Bronchial epithelial cell (primary cell): ENCODE results near the gene SLC51A. TPM values are rescaled to one million over a fixed set of nuclear protein-coding genes. Genes with fewer than 3 reads are reported as not detected.

Experiments
- DNase-seq: peaks from one replicate; pipeline ENCODE4 v3.0.0-alpha.2; 2010; ENCODE audit warnings: low read depth
- FAIRE-seq: peaks from 2 replicates; lab custom pipeline; 2011; peaks lifted over from hg19 to GRCh38; lab: Jason Lieb, UNC
- H3K27me3 ChIP-seq: 2 replicates; pipeline ENCODE4 v1.5.1; 2011; ENCODE audit warnings: low read length; ENCODE audit not compliant: control insufficient read depth, insufficient read depth
- H3K36me3 ChIP-seq: 2 replicates; pipeline ENCODE4 v1.5.1; 2011; ENCODE audit warnings: low read length; ENCODE audit not compliant: control insufficient read depth, insufficient read depth
- H3K4me3 ChIP-seq: 2 replicates; pipeline ENCODE4 v1.5.1; 2011; ENCODE audit warnings: mild to moderate bottlenecking, low read depth, low read length, control low read depth
- CTCF ChIP-seq: IDR thresholded peaks from 2 replicates; pipeline ENCODE4 v1.5.1; 2011; ENCODE audit warnings: mild to moderate bottlenecking, moderate library complexity, low read length, control low read depth, inconsistent platforms; ENCODE audit not compliant: insufficient read depth, severe bottlenecking
- total RNA-seq: library from RNA; depleted of rRNA; stranded (reverse); fragments of >200 nt; gene quantifications from 2 replicates; pipeline ENCODE4 v1.2.1, GENCODE V29; 2014

The SLC51A gene
- total RNA-seq, 1 donor from 2014 or later: not detected

- TF ChIP-seq CTCF: no peak
- no peaks in the 10 kb centered on the region for H3K27me3 ChIP-seq
- peak; percentile 28 for DNase-seq
- FAIRE-seq: no peak
- H3K4me3 ChIP-seq: no peak overlapping the region
- H3K36me3 ChIP-seq: peaks cover 18% of the 10 kb centered on the region
These were observed 58.3 kb downstream of the SLC51A start for GRCh38 chr3:196274585-196274984.

GRCh38 chr3:196275126-196275525 is 58.8 kb downstream of the SLC51A start:
- no peak for DNase-seq
- TF ChIP-seq CTCF: no peak
- no peak for FAIRE-seq

GRCh38 chr3:196280689-196281440 is 64.5 kb downstream of the SLC51A start:
- FAIRE-seq: no peak
- TF ChIP-seq CTCF: no peak
- Histone ChIP-seq H3K36me3 (peaks cover 1% of the 10 kb centered on the region), H3K27me3 (no peaks in the 10 kb centered on the region), H3K4me3 (no peak overlapping the region)
- no peak for DNase-seq

More at GRCh38 chr3:196275126-196275525, 58.8 kb downstream of the SLC51A start:
- Histone ChIP-seq H3K27me3 (no peaks in the 10 kb centered on the region), H3K36me3 (peaks cover 18% of the 10 kb centered on the region), H3K4me3 (no peak overlapping the region)

GRCh38 chr3:196281962-196282361 is 65.6 kb downstream of the SLC51A start:
- TF ChIP-seq CTCF: no peak
- FAIRE-seq (no peak), DNase-seq (no peak)
- H3K4me3 ChIP-seq: no peak overlapping the region
- peaks cover 1% of the 10 kb centered on the region for H3K36me3 ChIP-seq
- no peaks in the 10 kb centered on the region for H3K27me3 ChIP-seq

Other genes starting within 250 kb of the SLC51A start
- gene TFRC, start 134.4 kb upstream of the SLC51A start, total RNA-seq: 70.4 and 106 TPM in 2 replicates
- gene ZDHHC19, start 5.1 kb upstream of the SLC51A start, total RNA-seq: not detected in 2 replicates
- 52.9 and 68.9 TPM in 2 replicates for gene PCYT1A, start 71.2 kb downstream of the SLC51A start, total RNA-seq
- gene DYNLT2B, start 101.7 kb downstream of the SLC51A start, total RNA-seq: 17.1 and 19.7 TPM in 2 replicates
- gene TM4SF19, start 121.9 kb downstream of the SLC51A start, total RNA-seq: 2.1 and 6.5 TPM in 2 replicates
- gene UBXN7, start 215.9 kb downstream of the SLC51A start, total RNA-seq: 11.8 and 17.0 TPM in 2 replicates